Measurements from ENCODE around the gene DYNC1I1.

GRCh38 chr7:96102096-96102811 is 329.9 kb downstream of the DYNC1I1 start:
- TF ChIP-seq CTCF (IDR thresholded peaks at IDR 0.05): no peak
- TF ChIP-seq POLR2A (IDR thresholded peaks at IDR 0.05): no peak
